ENCODE measurements around the gene RPL32.

GRCh38 chr3:12870942-12871341, 29.6 kb upstream of the RPL32 start:
- TF ChIP-seq YY1 (IDR thresholded peaks at IDR 0.05) (no peak), CTCF (IDR thresholded peaks at IDR 0.05; ENCODE audit: low read depth, low read length, missing input control) (no peak), SP1 (IDR thresholded peaks at IDR 0.05) (no peak), TAF1 (conservative IDR thresholded peaks at IDR 0.05) (no peak), RXRA (IDR thresholded peaks at IDR 0.05) (no peak), REST (IDR thresholded peaks at IDR 0.05) (no peak), EGR1 (IDR thresholded peaks at IDR 0.05; ENCODE audit: low read depth in 2 of 2) (no peak), MAX (IDR thresholded peaks at IDR 0.05) (no peak), ATF3 (IDR thresholded peaks at IDR 0.05) (no peak), FOXA1 (IDR thresholded peaks at IDR 0.05) (no peak), RAD21 (IDR thresholded peaks at IDR 0.05) (no peak), FOXA2 (IDR thresholded peaks at IDR 0.05) (no peak)
